NOMO-1 (cell line): Measurements from ENCODE around the gene STXBP6.

ENCODE experiments used
- DNase-seq, 2 experiments: peaks; one replicate each; lab custom pipeline; 2025; ENCODE audit not compliant: unreplicated experiment in 2 of 2; lab: John Stamatoyannopoulos, UW

Gene STXBP6

GRCh38 chr14:24892497-24893051 is 157.4 kb downstream of the STXBP6 start:
- no peak for DNase-seq

DNA sequence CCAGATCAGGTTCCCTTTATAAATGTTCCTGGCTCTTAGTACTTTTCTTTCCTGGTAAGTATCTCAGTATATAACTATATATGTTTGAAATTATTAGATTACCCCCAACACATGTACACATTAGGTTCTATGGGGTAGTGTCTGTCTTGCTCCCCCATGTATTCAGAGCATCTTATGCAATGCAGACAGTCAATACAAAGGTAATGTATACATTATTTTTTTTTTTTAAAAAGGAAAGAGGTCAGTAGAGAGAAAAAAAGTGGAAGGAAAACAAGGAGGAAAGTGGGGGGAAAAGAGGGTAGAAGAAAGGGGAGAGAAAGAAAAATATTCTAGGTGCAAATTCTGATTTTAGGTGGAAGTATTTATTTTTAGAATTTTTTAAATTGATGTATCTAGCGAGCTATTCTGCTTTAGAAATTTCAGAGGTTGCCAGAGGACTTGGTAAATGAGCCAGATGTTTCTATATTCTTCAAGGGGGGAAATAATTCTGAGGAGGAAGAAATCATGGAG is 157.9 kb downstream of the STXBP6 start:
- no peak for DNase-seq

DNA sequence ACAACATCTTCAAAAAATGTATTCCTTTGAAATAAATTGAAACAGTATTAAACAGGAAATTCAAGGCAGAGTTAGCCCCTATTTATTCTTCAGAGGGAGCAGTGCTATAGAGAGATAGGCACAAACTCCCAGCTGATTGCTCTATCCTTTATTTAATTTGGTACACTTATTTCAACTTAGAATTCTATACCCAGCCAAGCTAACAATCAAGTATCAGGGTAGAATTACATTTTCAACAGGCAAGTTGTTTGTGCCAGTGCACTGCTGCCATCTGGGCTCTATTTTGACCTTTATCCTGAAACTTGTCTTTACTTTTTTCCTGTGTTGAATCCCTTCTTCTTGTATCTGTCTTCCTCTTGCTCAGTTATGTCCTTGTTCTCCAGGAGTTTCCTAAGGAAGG is 159.2 kb downstream of the STXBP6 start:
- no peak for DNase-seq

- DNase-seq, result no peak
These were observed 160.1 kb downstream of the STXBP6 start for GRCh38 chr14:24889843-24890242.

DNA sequence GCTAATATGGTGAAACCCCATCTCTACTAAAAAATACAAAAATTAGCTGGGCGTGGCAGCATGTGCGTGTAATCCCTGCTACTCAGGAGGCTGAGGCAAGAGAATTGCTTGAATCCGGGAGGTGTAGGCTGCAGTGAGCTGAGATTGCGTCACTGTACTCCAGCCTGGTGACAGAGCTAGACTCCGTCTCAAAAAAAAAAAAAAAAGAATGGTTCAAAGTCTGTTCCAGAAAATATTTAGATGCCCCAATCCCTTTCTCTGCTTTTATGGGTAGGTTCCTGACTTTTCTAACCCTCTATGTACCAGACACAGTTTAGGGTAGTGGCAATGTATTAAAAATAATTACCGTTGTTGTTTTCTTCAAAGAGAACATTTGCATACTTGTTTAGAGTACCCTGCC is 161.4 kb downstream of the STXBP6 start:
- no peak for DNase-seq

DNA sequence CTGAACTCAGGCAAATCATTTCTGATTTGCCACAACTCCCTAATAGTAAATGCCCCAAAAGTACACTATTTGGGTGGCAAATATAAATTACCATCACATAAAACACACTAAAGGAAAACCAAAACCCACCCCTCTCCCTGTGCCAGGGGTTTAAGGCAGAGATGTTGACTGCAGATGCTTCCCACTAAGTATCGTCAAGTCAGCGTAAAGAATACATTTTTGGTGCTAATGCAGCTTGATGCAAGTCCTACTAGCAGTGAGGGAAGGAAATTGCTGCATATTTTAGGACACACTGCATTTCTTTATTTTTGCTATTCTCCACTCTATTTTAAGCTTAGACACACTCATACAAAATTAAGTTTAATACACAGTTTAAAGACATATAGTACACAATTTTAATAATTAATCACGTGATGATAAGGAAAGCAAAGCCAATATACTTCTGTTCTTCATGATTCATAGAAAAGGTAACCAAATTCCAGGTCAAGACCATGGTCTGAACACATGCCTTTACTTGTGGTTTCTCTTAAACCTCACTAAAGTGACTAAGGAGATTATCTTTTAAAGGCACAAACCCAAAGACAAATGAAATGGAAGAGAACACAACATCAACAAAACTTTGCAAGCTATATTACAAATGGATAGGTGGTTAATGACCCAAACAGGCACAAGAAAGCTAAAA is 162.2 kb downstream of the STXBP6 start:
- no peak for DNase-seq

DNA sequence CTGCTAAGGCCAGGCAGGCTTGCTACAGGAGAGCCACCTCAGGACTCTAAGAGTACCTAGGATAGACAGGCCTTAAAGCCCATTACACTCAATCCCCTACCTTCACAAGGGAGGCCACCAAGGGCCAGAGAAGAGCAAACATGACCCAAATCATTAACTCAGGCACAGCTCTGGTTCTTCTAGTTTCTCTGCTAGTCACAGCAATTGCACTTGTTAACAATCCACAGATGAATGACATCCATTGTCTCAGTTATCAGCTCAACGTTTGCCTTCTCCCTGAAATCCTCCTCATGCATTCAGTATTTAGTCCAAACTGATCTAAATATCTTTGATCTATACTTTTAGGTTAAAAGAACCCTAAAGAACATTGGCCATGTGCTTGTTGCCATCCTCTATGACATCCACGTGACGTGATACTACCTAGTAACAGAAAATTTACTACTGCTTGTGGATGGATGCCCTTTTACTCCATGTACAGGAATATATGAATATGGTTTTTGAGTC is 164.5 kb downstream of the STXBP6 start:
- DNase-seq, result no peak

- no peak for DNase-seq
These were observed 166.4 kb downstream of the STXBP6 start for GRCh38 chr14:24883576-24883975.

DNA sequence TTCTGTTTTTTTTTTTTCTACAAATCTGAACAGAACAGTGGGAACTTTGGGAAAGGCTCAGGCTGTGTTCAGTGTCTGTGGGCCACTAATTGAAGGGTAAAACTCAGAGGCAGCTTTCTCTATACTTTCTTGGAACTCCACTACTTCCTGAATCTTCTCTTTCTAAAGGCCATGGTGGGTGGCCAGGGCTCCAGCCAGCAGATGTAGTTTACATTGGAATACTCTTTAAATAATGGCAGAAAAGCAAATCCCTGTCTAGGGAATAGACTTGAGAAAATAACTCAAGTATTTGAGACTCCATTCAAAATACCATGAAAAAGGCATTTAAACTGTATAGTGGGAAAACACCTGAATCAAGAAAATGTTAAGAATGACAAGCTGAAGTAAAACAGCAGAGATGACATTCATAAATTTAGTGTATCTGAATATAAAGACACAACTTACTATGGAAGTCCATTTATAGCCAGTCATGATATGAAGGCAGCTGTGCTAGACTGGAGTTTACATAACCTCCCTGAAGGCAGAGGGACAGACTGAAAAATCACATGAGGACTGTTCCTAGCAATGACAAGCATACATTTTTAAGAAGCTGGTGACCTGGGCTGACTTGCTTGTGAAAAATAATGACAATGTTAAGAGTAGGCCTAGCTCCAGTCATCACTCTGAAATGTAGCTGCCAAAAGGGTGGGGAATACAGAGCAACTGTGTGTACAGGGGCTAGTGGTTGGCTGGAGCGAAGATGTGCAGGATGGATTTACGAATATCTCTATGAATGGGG is 168.6 kb downstream of the STXBP6 start:
- DNase-seq, result no peak

DNA sequence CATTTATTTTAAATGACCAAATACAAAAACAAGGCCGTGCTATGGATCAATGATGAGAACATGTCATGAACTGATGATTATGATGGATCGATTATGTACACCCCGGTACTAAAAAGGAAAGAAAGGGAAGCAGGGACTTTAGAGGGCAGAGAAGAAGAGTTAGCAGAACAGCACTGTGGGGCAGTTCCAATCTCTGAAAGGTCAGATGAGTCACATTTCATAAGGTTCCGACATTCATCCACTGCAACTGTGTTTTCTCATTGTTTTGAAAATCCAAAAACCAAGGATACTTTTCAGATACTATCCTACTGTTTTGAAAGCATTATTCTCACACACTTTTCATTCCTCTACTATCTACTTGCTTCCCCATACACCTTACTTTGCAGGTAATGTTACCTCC is 169.3 kb downstream of the STXBP6 start:
- no peak for DNase-seq

- no peak for DNase-seq
These were observed 170.1 kb downstream of the STXBP6 start for GRCh38 chr14:24879661-24880386.

- DNase-seq, result no peak
These were observed 173.0 kb downstream of the STXBP6 start for GRCh38 chr14:24876996-24877395.

- DNase-seq, result peak in 1 of 2 experiments; percentile 10
These were observed 173.7 kb downstream of the STXBP6 start for GRCh38 chr14:24875991-24876878.

GRCh38 chr14:24875203-24875838 is 174.6 kb downstream of the STXBP6 start:
- no peak for DNase-seq

DNA sequence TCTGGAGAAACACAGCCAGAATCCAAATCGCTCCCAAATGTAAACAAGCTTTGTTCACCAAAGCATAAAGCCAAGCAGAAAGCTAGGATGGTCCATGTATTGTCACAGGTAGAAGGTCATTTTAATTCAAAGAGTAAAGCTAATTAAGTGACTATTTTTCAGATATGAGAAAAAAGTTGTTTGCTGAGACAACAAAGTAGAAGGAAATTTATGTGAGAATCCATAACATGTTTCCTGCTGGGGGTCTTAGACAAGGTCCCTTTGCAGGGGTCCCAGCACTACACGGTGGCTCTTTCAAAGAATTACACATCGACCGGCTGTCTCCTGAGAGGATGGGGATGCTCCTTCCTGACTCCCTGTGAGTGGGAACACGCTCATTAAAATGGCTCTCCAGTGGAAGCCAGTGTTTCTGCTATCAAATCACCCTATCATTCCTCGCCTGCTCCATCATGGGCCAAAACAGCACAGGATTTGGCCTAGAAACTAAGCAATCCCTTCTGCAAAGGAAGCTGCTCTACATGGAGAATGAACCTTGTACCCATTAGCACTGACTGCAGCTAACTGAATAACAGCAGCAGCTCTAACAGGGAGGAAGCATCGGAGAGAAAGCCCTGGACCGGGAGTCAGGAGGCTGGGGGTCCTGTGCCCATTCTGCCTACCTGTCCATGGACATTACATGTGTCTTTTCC is 175.3 kb downstream of the STXBP6 start:
- DNase-seq, result no peak

GRCh38 chr14:24873551-24873950 is 176.4 kb downstream of the STXBP6 start:
- no peak for DNase-seq

- DNase-seq, result no peak
These were observed 178.8 kb downstream of the STXBP6 start for GRCh38 chr14:24870949-24871701.

GRCh38 chr14:24868389-24868788 is 181.6 kb downstream of the STXBP6 start:
- no peak for DNase-seq
